ENCODE data around the gene SMARCC1.
"Not testable (repeated sequence)": the region's sequence is repeated elsewhere in the genome, so short reads cannot be mapped to it uniquely, and the experiment has no call there.

The SMARCC1 gene

GRCh38 chr3:47752716-47753115 is 29.0 kb downstream of the SMARCC1 start:
- WGBS (ENCODE audit: extremely low coverage, insufficient coverage, insufficient read length): no CpG with 5 or more reads among the region's 3 CpGs

DNA sequence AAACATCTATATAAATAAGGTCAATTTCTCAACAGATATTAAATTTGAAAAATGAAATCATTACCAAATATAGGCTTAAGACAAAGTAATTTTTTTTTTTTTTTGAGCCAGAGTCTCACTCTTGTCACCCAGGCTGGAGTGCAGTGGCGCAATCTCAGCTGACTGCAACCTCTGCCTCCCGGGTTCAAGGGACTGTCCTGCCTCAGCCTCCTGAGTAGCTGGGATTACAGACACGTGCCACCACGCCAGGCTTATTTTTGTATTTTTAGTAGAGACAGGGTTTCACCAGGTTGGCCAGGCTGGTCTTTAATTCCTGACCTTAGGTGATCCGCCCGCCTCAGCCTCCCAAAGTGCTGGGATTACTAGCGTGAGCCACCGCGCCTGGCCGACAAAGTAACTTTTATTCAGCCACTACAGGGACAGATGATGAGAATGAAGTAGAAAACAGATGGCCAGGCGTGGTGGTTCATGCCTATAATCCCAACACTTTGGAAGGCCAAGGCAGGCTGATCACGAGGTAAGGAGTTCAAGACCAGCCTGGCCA is 30.8 kb downstream of the SMARCC1 start:
- WGBS (ENCODE audit: extremely low coverage, insufficient coverage, insufficient read length): no CpG with 5 or more reads among the region's 12 CpGs
- H3K23ac ChIP-seq (ENCODE audit: low read length); H3K4me3 ChIP-seq (ENCODE audit: low read depth, low read length); H3K14ac ChIP-seq (ENCODE audit: low read length); H3K4me2 ChIP-seq (ENCODE audit: low read length); H4K8ac ChIP-seq (ENCODE audit: low read depth, low read length); H3K79me1 ChIP-seq (ENCODE audit: low read length); H3K4me1 ChIP-seq (ENCODE audit: control insufficient read depth in 1 of 2, insufficient read depth in 2 of 2, low read length in 2 of 2); H3K9ac ChIP-seq (ENCODE audit: low read length); DNase-seq; H3K4ac ChIP-seq (ENCODE audit: low read depth, low read length); H3K18ac ChIP-seq (ENCODE audit: low read length); H2BK12ac ChIP-seq (ENCODE audit: low read length); H4K91ac ChIP-seq (ENCODE audit: low read depth, low read length); H2BK120ac ChIP-seq (ENCODE audit: insufficient read depth, low read length, poor library complexity); H4K12ac ChIP-seq (ENCODE audit: low read depth, low read length); H2BK5ac ChIP-seq (ENCODE audit: low read depth, low read length, poor library complexity); H3K9me3 ChIP-seq (ENCODE audit: insufficient read depth, low read depth, low read length); H3K27ac ChIP-seq (ENCODE audit: low read depth, low read length); H3K27me3 ChIP-seq (ENCODE audit: insufficient read depth, low read length); H2AK5ac ChIP-seq (ENCODE audit: low read length); H2AFZ ChIP-seq (ENCODE audit: insufficient read depth, low read length, poor library complexity): not testable (repeated sequence)
- Histone ChIP-seq H3K36me3 (ENCODE audit: control insufficient read depth in 1 of 2, insufficient read depth in 2 of 2, low read length in 2 of 2) (peaks cover 7 to 18% of the 10 kb centered on the region in 2 experiments), H3K79me2 (ENCODE audit: control insufficient read depth, insufficient read depth, low read length, poor library complexity) (peaks cover 11% of the 10 kb centered on the region)

More at GRCh38 chr3:47752716-47753115, 29.0 kb downstream of the SMARCC1 start:
- Histone ChIP-seq H2AFZ (ENCODE audit: insufficient read depth, low read length, poor library complexity) (no peak overlapping the region), H3K9ac (ENCODE audit: low read length) (no peak overlapping the region), H3K79me1 (ENCODE audit: low read length) (no peaks in the 10 kb centered on the region), H3K14ac (ENCODE audit: low read length) (no peak overlapping the region), H3K4me2 (ENCODE audit: low read length) (no peak overlapping the region), H2BK12ac (ENCODE audit: low read length) (no peak overlapping the region), H3K79me2 (ENCODE audit: control insufficient read depth, insufficient read depth, low read length, poor library complexity) (peaks cover 11% of the 10 kb centered on the region), H2AK5ac (ENCODE audit: low read length) (no peak overlapping the region), H3K4ac (ENCODE audit: low read depth, low read length) (peak overlapping the region; percentile 58), H3K4me3 (ENCODE audit: low read depth, low read length) (no peak overlapping the region), H4K12ac (ENCODE audit: low read depth, low read length) (no peak overlapping the region), H3K23ac (ENCODE audit: low read length) (no peak overlapping the region), H2BK5ac (ENCODE audit: low read depth, low read length, poor library complexity) (no peak overlapping the region), H2BK120ac (ENCODE audit: insufficient read depth, low read length, poor library complexity) (no peak overlapping the region), H3K18ac (ENCODE audit: low read length) (no peak overlapping the region), H3K36me3 (ENCODE audit: control insufficient read depth in 1 of 2, insufficient read depth in 2 of 2, low read length in 2 of 2) (peaks cover 6 to 22% of the 10 kb centered on the region in 2 experiments), H4K8ac (ENCODE audit: low read depth, low read length) (no peak overlapping the region), H4K91ac (ENCODE audit: low read depth, low read length) (no peak overlapping the region), H3K27ac (ENCODE audit: low read depth, low read length) (no peak overlapping the region), H3K27me3 (ENCODE audit: insufficient read depth, low read length) (no peaks in the 10 kb centered on the region), H3K9me3 (ENCODE audit: insufficient read depth, low read depth, low read length) (no peaks in the 10 kb centered on the region), H3K4me1 (ENCODE audit: control insufficient read depth in 1 of 2, insufficient read depth in 2 of 2, low read length in 2 of 2) (no peaks in the 10 kb centered on the region)
- no peak for DNase-seq

DNA sequence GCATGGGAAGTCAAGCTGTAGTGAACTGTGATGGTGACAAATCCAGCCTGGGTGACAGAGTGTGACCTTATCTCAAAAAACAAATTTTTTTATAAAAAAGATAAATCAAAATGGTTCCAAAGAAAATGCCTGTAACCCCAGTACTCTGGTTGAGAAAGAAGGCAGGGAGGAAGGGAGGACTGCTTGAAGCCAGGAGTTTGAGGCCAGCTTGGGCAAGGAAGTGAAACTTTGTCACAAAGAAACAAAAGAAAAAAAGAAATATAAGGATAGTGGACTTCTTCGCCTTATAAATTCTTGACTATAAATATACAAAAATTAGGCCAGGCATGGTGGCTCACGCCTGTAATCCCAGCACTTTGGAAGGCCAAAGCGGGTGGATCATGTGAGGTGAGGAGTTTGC is 34.1 kb downstream of the SMARCC1 start:
- Histone ChIP-seq H3K79me1 (ENCODE audit: low read length) (no peaks in the 10 kb centered on the region), H3K79me2 (ENCODE audit: control insufficient read depth, insufficient read depth, low read length, poor library complexity) (peaks cover 8% of the 10 kb centered on the region), H3K14ac (ENCODE audit: low read length) (no peak overlapping the region), H3K9me3 (ENCODE audit: insufficient read depth, low read depth, low read length) (no peaks in the 10 kb centered on the region), H3K27me3 (ENCODE audit: insufficient read depth, low read length) (no peaks in the 10 kb centered on the region), H2BK12ac (ENCODE audit: low read length) (no peak overlapping the region), H3K4me3 (ENCODE audit: low read depth, low read length) (no peak overlapping the region), H3K23ac (ENCODE audit: low read length) (no peak overlapping the region), H3K4me2 (ENCODE audit: low read length) (no peak overlapping the region), H3K4ac (ENCODE audit: low read depth, low read length) (no peak overlapping the region), H3K18ac (ENCODE audit: low read length) (no peak overlapping the region), H2AK5ac (ENCODE audit: low read length) (no peak overlapping the region), H3K27ac (ENCODE audit: low read depth, low read length) (no peak overlapping the region), H3K4me1 (ENCODE audit: control insufficient read depth in 1 of 2, insufficient read depth in 2 of 2, low read length in 2 of 2) (no peaks in the 10 kb centered on the region), H2AFZ (ENCODE audit: insufficient read depth, low read length, poor library complexity) (no peak overlapping the region), H2BK5ac (ENCODE audit: low read depth, low read length, poor library complexity) (no peak overlapping the region), H3K9ac (ENCODE audit: low read length) (no peak overlapping the region), H2BK120ac (ENCODE audit: insufficient read depth, low read length, poor library complexity) (no peak overlapping the region), H4K12ac (ENCODE audit: low read depth, low read length) (no peak overlapping the region), H3K36me3 (ENCODE audit: control insufficient read depth in 1 of 2, insufficient read depth in 2 of 2, low read length in 2 of 2) (peaks cover 17 to 21% of the 10 kb centered on the region in 2 experiments), H4K8ac (ENCODE audit: low read depth, low read length) (no peak overlapping the region), H4K91ac (ENCODE audit: low read depth, low read length) (no peak overlapping the region)
- DNase-seq: no peak
- WGBS (ENCODE audit: extremely low coverage, insufficient coverage, insufficient read length): no CpG with 5 or more reads among the region's 3 CpGs

DNA sequence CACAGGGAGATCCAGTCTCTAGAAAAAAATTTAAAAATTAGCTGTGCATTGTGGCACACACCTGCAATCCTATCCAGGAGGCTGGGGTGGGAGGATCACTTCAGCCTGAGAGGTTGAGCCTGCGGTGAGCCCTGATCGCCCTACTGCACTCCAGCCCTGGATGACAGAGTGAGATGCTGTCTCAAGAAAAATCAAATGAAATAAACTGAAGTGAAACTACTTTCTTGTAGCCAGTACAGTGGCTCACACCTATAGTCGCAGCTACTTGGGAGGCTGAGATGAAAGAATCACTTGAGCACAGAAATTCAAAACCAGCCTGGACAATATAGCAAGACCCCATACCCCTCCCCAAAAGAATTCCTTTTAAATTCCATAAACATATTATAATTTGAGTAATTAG is 35.4 kb downstream of the SMARCC1 start:
- H3K4me3 ChIP-seq (ENCODE audit: low read depth, low read length): no peak overlapping the region
- no peak overlapping the region for H2BK5ac ChIP-seq (ENCODE audit: low read depth, low read length, poor library complexity)
- H3K18ac ChIP-seq (ENCODE audit: low read length): no peak overlapping the region
- DNase-seq: no peak
- H3K9me3 ChIP-seq (ENCODE audit: insufficient read depth, low read depth, low read length): no peaks in the 10 kb centered on the region
- H2AK5ac ChIP-seq (ENCODE audit: low read length): no peak overlapping the region
- no peak overlapping the region for H3K4me2 ChIP-seq (ENCODE audit: low read length)
- no peak overlapping the region for H2AFZ ChIP-seq (ENCODE audit: insufficient read depth, low read length, poor library complexity)
- H3K9ac ChIP-seq (ENCODE audit: low read length): no peak overlapping the region
- no peak overlapping the region for H3K27ac ChIP-seq (ENCODE audit: low read depth, low read length)
- no peak overlapping the region for H4K91ac ChIP-seq (ENCODE audit: low read depth, low read length)
- H4K8ac ChIP-seq (ENCODE audit: low read depth, low read length): no peak overlapping the region
- H3K27me3 ChIP-seq (ENCODE audit: insufficient read depth, low read length): no peaks in the 10 kb centered on the region
- H3K23ac ChIP-seq (ENCODE audit: low read length): no peak overlapping the region
- H3K14ac ChIP-seq (ENCODE audit: low read length): no peak overlapping the region
- no CpG with 5 or more reads among the region's 3 CpGs for WGBS (ENCODE audit: extremely low coverage, insufficient coverage, insufficient read length)
- H3K79me2 ChIP-seq (ENCODE audit: control insufficient read depth, insufficient read depth, low read length, poor library complexity): peaks cover 3% of the 10 kb centered on the region
- H2BK12ac ChIP-seq (ENCODE audit: low read length): no peak overlapping the region
- H3K4ac ChIP-seq (ENCODE audit: low read depth, low read length): peak overlapping the region; percentile 86
- no peaks in the 10 kb centered on the region for H3K4me1 ChIP-seq (ENCODE audit: control insufficient read depth in 1 of 2, insufficient read depth in 2 of 2, low read length in 2 of 2)
- no peak overlapping the region for H4K12ac ChIP-seq (ENCODE audit: low read depth, low read length)
- no peaks in the 10 kb centered on the region for H3K79me1 ChIP-seq (ENCODE audit: low read length)
- H2BK120ac ChIP-seq (ENCODE audit: insufficient read depth, low read length, poor library complexity): no peak overlapping the region
- H3K36me3 ChIP-seq (ENCODE audit: control insufficient read depth in 1 of 2, insufficient read depth in 2 of 2, low read length in 2 of 2): peaks cover 17% of the 10 kb centered on the region in 2 experiments

All from trophoblast cell (in vitro differentiated cells and primary cell).